CD4-positive, alpha-beta memory T cell (primary cell): ENCODE data around the gene LRRC58. TPM values are rescaled to one million over a fixed set of nuclear protein-coding genes. Genes with fewer than 3 reads are reported as not detected.

Experiments
- CTCF ChIA-PET: fragments of 350-600 bp; sonication (Branson Sonifier 250); formaldehyde crosslinking; loops from one replicate; lab custom pipeline; 2021; ENCODE audit warnings: inconsistent platforms; ENCODE audit not compliant: partially characterized antibody; lab: Charles Lee
- POLR2A ChIA-PET: fragments of 350-600 bp; sonication (Branson Sonifier 250); formaldehyde crosslinking; loops from one replicate; lab custom pipeline; 2021; ENCODE audit not compliant: partially characterized antibody; lab: Charles Lee
- DNase-seq, 5 donors: peaks; one replicate each; pipeline versions ENCODE4 v3.0.0 to v3.0.0-alpha.2; 2020 to 2022; ENCODE audit warnings: mixed read lengths in 1 of 5
- H3K27ac ChIP-seq: one replicate; pipeline ENCODE4 v1.7.0; 2013; ENCODE audit warnings: low read depth, low read length
- H3K27me3 ChIP-seq: 2 replicates; pipeline ENCODE4 v1.7.0; 2013; ENCODE audit warnings: mild to moderate bottlenecking, low read length, moderate library complexity; ENCODE audit not compliant: insufficient read depth
- H3K36me3 ChIP-seq: 2 replicates; pipeline ENCODE4 v1.7.0; 2013; ENCODE audit warnings: mild to moderate bottlenecking, low read length, moderate library complexity; ENCODE audit not compliant: insufficient read depth
- H3K4me1 ChIP-seq: 2 replicates; pipeline ENCODE4 v1.7.0; 2013; ENCODE audit warnings: mild to moderate bottlenecking, low read length, moderate library complexity; ENCODE audit not compliant: insufficient read depth
- H3K4me3 ChIP-seq, 2 donors: one replicate each; pipeline ENCODE4 v1.7.0; 2013; ENCODE audit warnings: low read length in 2 of 2, mild to moderate bottlenecking in 1 of 2
- H3K9me3 ChIP-seq, 2 donors: one replicate each; pipeline ENCODE4 v1.7.0; 2013; ENCODE audit warnings: low read length in 2 of 2, control low read depth in 1 of 2; ENCODE audit not compliant: control insufficient read depth in 1 of 2
- H3K27ac Mint-ChIP-seq, 7 donors: one replicate each; pipeline ENCODE4 v1.8.0; 2020 to 2021; ENCODE audit warnings: mixed read lengths in 7 of 7, mild to moderate bottlenecking in 6 of 7, inconsistent platforms in 3 of 7, moderate library complexity in 3 of 7
- H3K27me3 Mint-ChIP-seq, 2 donors: one replicate each; pipeline ENCODE4 v1.8.0; 2020 to 2021; ENCODE audit warnings: mixed read lengths in 2 of 2
- H3K36me3 Mint-ChIP-seq, 2 donors: one replicate each; pipeline ENCODE4 v1.8.0; 2020 to 2021; ENCODE audit warnings: mixed read lengths in 2 of 2, inconsistent platforms in 1 of 2, mild to moderate bottlenecking in 1 of 2
- H3K4me1 Mint-ChIP-seq, 4 donors: one replicate each; pipeline ENCODE4 v1.8.0; 2020 to 2021; ENCODE audit warnings: mixed read lengths in 4 of 4, mild to moderate bottlenecking in 1 of 4
- H3K4me3 Mint-ChIP-seq, 8 donors: one replicate each; pipeline ENCODE4 v1.8.0; 2020 to 2021; ENCODE audit warnings: mixed read lengths in 8 of 8, mild to moderate bottlenecking in 7 of 8, moderate library complexity in 6 of 8, inconsistent platforms in 3 of 8
- H3K9me3 Mint-ChIP-seq, 8 donors: one replicate each; pipeline ENCODE4 v1.8.0; 2020 to 2021; ENCODE audit warnings: mixed read lengths in 8 of 8, mild to moderate bottlenecking in 5 of 8, inconsistent platforms in 3 of 8, moderate library complexity in 1 of 8
- intact Hi-C: fragments of 100-400 bp; cut with micrococcal nuclease; formaldehyde crosslinking; loops from one replicate; pipeline ENCODE4 v1.15.1; 2023
- polyA plus RNA-seq, 2 donors: library from polyadenylated mRNA; unstranded; fragments of 300-500 nt; fragmentation: Illumina TruSeq; gene quantifications; one replicate each; pipeline ENCODE4 v1.2.3, GENCODE V29; 2021
- total RNA-seq, 2 experiments: library from RNA; stranded (reverse); gene quantifications; one replicate each; pipeline ENCODE4 v1.2.3, GENCODE V29; 2021

The LRRC58 gene
- total and polyA plus RNA-seq, 4 experiments from 2014 or later, result 6.0 to 23.6 (median 15.9) TPM

DNA sequence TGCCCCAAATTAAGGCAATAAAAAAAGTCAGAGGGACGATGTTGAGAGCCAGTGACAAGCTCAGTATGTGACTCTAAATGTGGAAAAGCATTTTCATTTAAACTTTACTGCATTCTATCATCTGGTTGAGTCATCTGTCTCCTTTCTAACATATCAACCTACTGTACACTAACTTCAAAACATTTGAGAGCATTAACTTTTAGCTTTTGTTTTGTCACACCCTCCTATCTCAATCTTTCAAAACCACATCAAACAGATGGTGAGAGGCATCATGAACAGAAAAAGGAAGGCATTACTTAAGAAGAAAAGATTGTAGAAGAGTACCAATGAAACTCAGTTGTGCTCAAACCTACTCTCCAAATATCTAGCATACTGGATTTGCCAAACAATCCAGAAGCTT, 4.8 kb downstream of the LRRC58 start:
- ChIA-PET POLR2A (interaction anchor here (1.1 to 1.9 kb wide), 2 partner anchors 249 to 251 kb away, joined by 4 to 6 read pairs; partner anchors contain the start of gene GSK3B), CTCF (interaction anchor here (1.8 kb wide), 1 partner anchor 73 kb away, joined by 12 read pairs; no protein-coding TSS in a partner anchor)
- H3K27ac ChIP-seq, result no peak overlapping the region
- peak; percentile 41 to 73 (median 63) for DNase-seq
- peaks cover 52% of the 10 kb centered on the region for H3K4me1 ChIP-seq
- Mint-ChIP-seq H3K27ac (peak overlapping the region; percentile 64 to 87 (median 83)), H3K4me3 (peak overlapping the region in 7 of 8 donors; percentile 25 to 74 (median 70)), H3K9me3 (peaks cover 0 to 6% (median 2%) of the 10 kb centered on the region in 8 donors), H3K4me1 (peaks cover 49 to 71% (median 61%) of the 10 kb centered on the region in 4 donors), H3K27me3 (no peaks in the 10 kb centered on the region), H3K36me3 (peaks cover 19 to 27% of the 10 kb centered on the region in 2 donors)
- H3K9me3 ChIP-seq, result no peaks in the 10 kb centered on the region
- H3K36me3 ChIP-seq, result no peaks in the 10 kb centered on the region
- no peak overlapping the region for H3K4me3 ChIP-seq
- no peaks in the 10 kb centered on the region for H3K27me3 ChIP-seq
- intact Hi-C loops, result loop anchor here (1.0 to 10.0 kb wide), 6 partner anchors 16 to 880 kb away; partner anchors contain the start of genes COX17, GSK3B, POGLUT1 and TMEM39A

- Histone ChIP-seq H3K27ac (no peak overlapping the region), H3K4me3 (no peak overlapping the region), H3K36me3 (peaks cover 3% of the 10 kb centered on the region), H3K9me3 (no peaks in the 10 kb centered on the region), H3K27me3 (no peaks in the 10 kb centered on the region), H3K4me1 (peaks cover 38% of the 10 kb centered on the region)
- Mint-ChIP-seq H3K36me3 (peaks cover 32% of the 10 kb centered on the region in 2 donors), H3K27ac (no peak overlapping the region), H3K4me1 (peaks cover 51 to 73% (median 61%) of the 10 kb centered on the region in 4 donors), H3K4me3 (no peak overlapping the region), H3K27me3 (no peaks in the 10 kb centered on the region), H3K9me3 (peaks cover 0 to 11% (median 5%) of the 10 kb centered on the region in 8 donors)
- CTCF ChIA-PET, result interaction anchor here (1.0 to 1.5 kb wide), 3 partner anchors 9 to 16 kb away, joined by 4 read pairs; no protein-coding TSS in a partner anchor
- POLR2A ChIA-PET, result no interaction called here
- DNase-seq, result no peak
- intact Hi-C loops, result loop anchor here (10.0 kb wide), 4 partner anchors 223 to 877 kb away; partner anchors contain the start of genes COX17, POGLUT1 and TMEM39A
Observed at GRCh38 chr3:120341658-120342346, 7.4 kb downstream of the LRRC58 start.

DNA sequence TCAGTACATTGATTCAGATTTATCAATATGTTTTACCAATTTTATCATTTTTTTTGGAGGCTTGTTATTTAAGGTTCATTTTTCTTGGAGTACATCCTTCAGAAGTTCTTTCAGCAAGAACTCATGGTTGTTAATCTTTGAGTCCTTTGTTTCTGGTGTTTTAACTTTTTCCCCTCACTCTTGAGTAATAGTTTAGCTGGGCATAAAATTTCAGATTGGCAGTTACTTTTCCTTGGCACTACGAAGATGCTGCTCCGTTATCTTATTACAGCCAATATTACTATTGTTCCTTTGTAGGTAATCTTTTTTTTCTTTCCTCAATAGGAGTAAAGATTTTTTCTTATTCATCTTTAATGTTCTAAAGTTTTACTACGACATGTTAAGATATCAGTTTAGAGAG, 9.8 kb downstream of the LRRC58 start:
- POLR2A ChIA-PET, result no interaction called here
- H3K36me3 Mint-ChIP-seq, result peaks cover 39 to 41% of the 10 kb centered on the region in 2 donors
- no peak for DNase-seq
- Histone ChIP-seq H3K27me3 (no peaks in the 10 kb centered on the region), H3K9me3 (no peaks in the 10 kb centered on the region), H3K36me3 (peaks cover 12% of the 10 kb centered on the region), H3K4me3 (no peak overlapping the region), H3K27ac (no peak overlapping the region), H3K4me1 (peaks cover 14% of the 10 kb centered on the region)
- no peaks in the 10 kb centered on the region for H3K27me3 Mint-ChIP-seq
- H3K9me3 Mint-ChIP-seq, result peaks cover 0 to 11% (median 5%) of the 10 kb centered on the region in 8 donors
- intact Hi-C loops, result no loop called here
- H3K27ac Mint-ChIP-seq, result peak overlapping the region in 1 of 7 donors; percentile 19
- H3K4me3 Mint-ChIP-seq, result peak overlapping the region in 2 of 8 donors; percentile 7 to 26
- peaks cover 38 to 55% (median 45%) of the 10 kb centered on the region in 4 donors for H3K4me1 Mint-ChIP-seq
- CTCF ChIA-PET, result interaction anchor here (1.2 kb wide), 1 partner anchor 78 kb away, joined by 3 read pairs; no protein-coding TSS in a partner anchor

DNA sequence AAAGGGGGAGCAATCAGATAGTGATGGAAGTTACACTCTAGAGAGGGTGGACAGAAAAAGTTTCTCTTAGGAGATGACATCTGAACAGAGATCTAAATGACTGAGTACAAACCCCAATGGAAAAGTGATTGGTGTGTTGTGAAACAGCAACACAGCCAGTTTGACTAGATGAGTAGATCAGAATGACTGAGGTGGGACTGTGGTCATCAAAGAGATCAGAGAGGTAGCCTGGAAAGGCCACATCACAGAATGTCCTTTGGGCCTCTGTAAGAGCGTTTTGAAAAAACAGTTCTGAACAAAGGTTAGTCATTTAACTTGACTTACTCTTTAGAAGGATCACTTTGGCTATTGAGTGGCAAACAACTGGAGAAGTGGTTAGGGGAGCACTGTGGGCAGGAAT, 10.6 kb downstream of the LRRC58 start:
- Mint-ChIP-seq H3K27me3 (no peaks in the 10 kb centered on the region), H3K4me3 (peak overlapping the region in 1 of 8 donors; percentile 11), H3K9me3 (peaks cover 0 to 11% (median 5%) of the 10 kb centered on the region in 8 donors), H3K4me1 (peaks cover 33 to 47% (median 38%) of the 10 kb centered on the region in 4 donors), H3K27ac (peak overlapping the region in 1 of 7 donors; percentile 7), H3K36me3 (peaks cover 41 to 45% of the 10 kb centered on the region in 2 donors)
- ChIA-PET POLR2A (no interaction called here), CTCF (no interaction called here)
- Histone ChIP-seq H3K27ac (no peak overlapping the region), H3K36me3 (peaks cover 15% of the 10 kb centered on the region), H3K4me1 (peaks cover 5% of the 10 kb centered on the region), H3K9me3 (no peaks in the 10 kb centered on the region), H3K4me3 (no peak overlapping the region), H3K27me3 (no peaks in the 10 kb centered on the region)
- intact Hi-C loops, result no loop called here
- peak in 1 of 5 donors; percentile 21 for DNase-seq

- DNase-seq, result no peak
- Mint-ChIP-seq H3K4me1 (peaks cover 6 to 12% (median 10%) of the 10 kb centered on the region in 4 donors), H3K27ac (no peak overlapping the region), H3K27me3 (no peaks in the 10 kb centered on the region), H3K9me3 (no peaks in the 10 kb centered on the region), H3K36me3 (peaks cover 39 to 61% of the 10 kb centered on the region in 2 donors), H3K4me3 (no peak overlapping the region)
- no peaks in the 10 kb centered on the region for H3K4me1 ChIP-seq
- peaks cover 48% of the 10 kb centered on the region for H3K36me3 ChIP-seq
- H3K4me3 ChIP-seq, result no peak overlapping the region
- CTCF ChIA-PET, result interaction anchor here (0.7 to 1.8 kb wide), 4 partner anchors 10 to 897 kb away, joined by 3 to 4 read pairs (median 3); no protein-coding TSS in a partner anchor
- POLR2A ChIA-PET, result interaction anchor here (2.5 kb wide), 1 partner anchor 16 kb away, joined by 10 read pairs; the partner anchor contains the start of gene LRRC58
- H3K9me3 ChIP-seq, result no peaks in the 10 kb centered on the region
- H3K27ac ChIP-seq, result no peak overlapping the region
- H3K27me3 ChIP-seq, result no peaks in the 10 kb centered on the region
- intact Hi-C loops, result no loop called here
Observed at GRCh38 chr3:120332646-120333045, 16.5 kb downstream of the LRRC58 start.

- POLR2A ChIA-PET, result interaction anchor here (0.7 kb wide), 1 partner anchor 18 kb away, joined by 4 read pairs; the partner anchor contains the start of gene LRRC58
- no peak for DNase-seq
- no peak overlapping the region for H3K4me3 Mint-ChIP-seq
- H3K36me3 Mint-ChIP-seq, result peaks cover 41 to 61% of the 10 kb centered on the region in 2 donors
- H3K36me3 ChIP-seq, result peaks cover 55% of the 10 kb centered on the region
- peaks cover 3 to 7% (median 4%) of the 10 kb centered on the region in 4 donors for H3K4me1 Mint-ChIP-seq
- no peaks in the 10 kb centered on the region for H3K27me3 ChIP-seq
- H3K27ac ChIP-seq, result no peak overlapping the region
- no peaks in the 10 kb centered on the region for H3K4me1 ChIP-seq
- H3K4me3 ChIP-seq, result no peak overlapping the region
- CTCF ChIA-PET, result no interaction called here
- intact Hi-C loops, result no loop called here
- H3K9me3 ChIP-seq, result no peaks in the 10 kb centered on the region
- H3K27me3 Mint-ChIP-seq, result no peaks in the 10 kb centered on the region
- peak overlapping the region in 2 of 7 donors; percentile 9 to 25 for H3K27ac Mint-ChIP-seq
- H3K9me3 Mint-ChIP-seq, result no peaks in the 10 kb centered on the region
Observed at GRCh38 chr3:120331076-120331475, 18.1 kb downstream of the LRRC58 start.

GRCh38 chr3:120326784-120327183, 22.4 kb downstream of the LRRC58 start:
- H3K27me3 Mint-ChIP-seq, result no peaks in the 10 kb centered on the region
- Histone ChIP-seq H3K36me3 (peaks cover 27% of the 10 kb centered on the region), H3K27ac (no peak overlapping the region), H3K4me1 (no peaks in the 10 kb centered on the region), H3K27me3 (no peaks in the 10 kb centered on the region), H3K4me3 (no peak overlapping the region), H3K9me3 (no peaks in the 10 kb centered on the region)
- POLR2A ChIA-PET, result no interaction called here
- H3K27ac Mint-ChIP-seq, result no peak overlapping the region
- intact Hi-C loops, result no loop called here
- H3K9me3 Mint-ChIP-seq, result peaks cover 0 to 3% (median 0%) of the 10 kb centered on the region in 8 donors
- peaks cover 0 to 2% (median 0%) of the 10 kb centered on the region in 4 donors for H3K4me1 Mint-ChIP-seq
- H3K4me3 Mint-ChIP-seq, result no peak overlapping the region
- CTCF ChIA-PET, result interaction anchor here (2.1 kb wide), 1 partner anchor 16 kb away, joined by 4 read pairs; no protein-coding TSS in a partner anchor
- peaks cover 39 to 49% of the 10 kb centered on the region in 2 donors for H3K36me3 Mint-ChIP-seq
- DNase-seq, result no peak
